GM10248 (cell line): Measurements from ENCODE around the gene PRSS12.

ENCODE experiments used
- CTCF ChIA-PET: fragments of 300-600 bp; sonication (Branson Sonifier 250); formaldehyde crosslinking; extraction: SDS; loops from one replicate; lab custom pipeline; 2021; ENCODE audit warnings: antibody characterized with exemption; lab: Yijun Ruan, JAX
- POLR2A ChIA-PET: fragments of 350-650 bp; sonication (Branson Sonifier 250); formaldehyde crosslinking; extraction: SDS; loops from one replicate; lab custom pipeline; 2020; ENCODE audit warnings: antibody characterized with exemption; lab: Yijun Ruan, JAX
- DNase-seq: peaks from one replicate; pipeline ENCODE4 v3.0.0; 2012; ENCODE audit errors: extremely low spot score
- TF ChIP-seq, protein P1 (sequence below): IDR thresholded peaks from 2 replicates; pipeline ENCODE4 v1.5.1; 2012; ENCODE audit warnings: mild to moderate bottlenecking, low read depth; ENCODE audit errors: extremely low read depth, missing control alignments, control extremely low read depth

The PRSS12 gene

DNA sequence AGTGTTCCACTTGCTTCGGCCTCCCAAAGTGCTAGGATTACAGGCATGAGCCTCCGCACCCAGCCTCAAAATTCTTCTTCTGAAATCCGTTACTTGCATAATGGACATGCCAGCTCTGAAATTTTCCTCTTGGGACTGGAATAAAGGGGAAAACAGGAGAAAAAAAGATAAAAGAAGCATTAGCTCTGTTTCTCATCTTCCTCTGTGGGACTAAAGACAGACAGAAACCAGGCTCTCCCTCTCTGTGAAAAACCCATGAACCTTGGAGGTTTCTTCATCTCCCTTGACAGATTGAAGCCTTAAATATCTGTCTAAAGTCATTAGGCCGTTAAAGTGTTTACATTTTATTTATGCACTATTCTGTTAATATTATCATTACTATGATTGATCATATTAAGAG lies 19.4 kb upstream of the PRSS12 start:
- CTCF ChIA-PET: interaction anchor here (1.3 kb wide), 1 partner anchor 11 kb away, joined by 4 read pairs; no protein-coding TSS in a partner anchor
- POLR2A ChIA-PET: no interaction called here
- TF ChIP-seq, protein P1, sequence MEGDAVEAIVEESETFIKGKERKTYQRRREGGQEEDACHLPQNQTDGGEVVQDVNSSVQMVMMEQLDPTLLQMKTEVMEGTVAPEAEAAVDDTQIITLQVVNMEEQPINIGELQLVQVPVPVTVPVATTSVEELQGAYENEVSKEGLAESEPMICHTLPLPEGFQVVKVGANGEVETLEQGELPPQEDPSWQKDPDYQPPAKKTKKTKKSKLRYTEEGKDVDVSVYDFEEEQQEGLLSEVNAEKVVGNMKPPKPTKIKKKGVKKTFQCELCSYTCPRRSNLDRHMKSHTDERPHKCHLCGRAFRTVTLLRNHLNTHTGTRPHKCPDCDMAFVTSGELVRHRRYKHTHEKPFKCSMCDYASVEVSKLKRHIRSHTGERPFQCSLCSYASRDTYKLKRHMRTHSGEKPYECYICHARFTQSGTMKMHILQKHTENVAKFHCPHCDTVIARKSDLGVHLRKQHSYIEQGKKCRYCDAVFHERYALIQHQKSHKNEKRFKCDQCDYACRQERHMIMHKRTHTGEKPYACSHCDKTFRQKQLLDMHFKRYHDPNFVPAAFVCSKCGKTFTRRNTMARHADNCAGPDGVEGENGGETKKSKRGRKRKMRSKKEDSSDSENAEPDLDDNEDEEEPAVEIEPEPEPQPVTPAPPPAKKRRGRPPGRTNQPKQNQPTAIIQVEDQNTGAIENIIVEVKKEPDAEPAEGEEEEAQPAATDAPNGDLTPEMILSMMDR: no peak
- DNase-seq: no peak

DNA sequence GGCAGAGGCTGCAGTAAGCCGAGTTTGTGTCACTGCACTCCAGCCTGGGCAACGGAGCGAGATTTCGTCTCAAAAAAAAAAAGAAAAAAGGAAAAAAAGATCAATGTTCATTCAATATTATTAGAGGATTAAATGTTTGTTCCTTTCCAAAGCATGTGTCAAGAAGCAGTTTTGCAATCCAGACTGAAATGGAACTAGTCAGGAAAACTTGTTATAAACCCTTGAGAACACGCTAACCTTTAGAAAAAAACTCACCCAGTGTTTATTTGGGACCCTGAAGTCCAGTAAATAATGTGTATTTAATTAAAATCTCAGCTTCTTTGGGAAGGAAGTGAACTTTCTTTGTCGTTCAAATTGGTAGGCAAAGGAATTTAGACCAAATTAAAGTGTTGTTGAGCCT lies 16.4 kb upstream of the PRSS12 start:
- POLR2A ChIA-PET: no interaction called here
- CTCF ChIA-PET: no interaction called here
- TF ChIP-seq, protein P1: no peak

GRCh38 chr4:118367872-118368271 lies 15.1 kb upstream of the PRSS12 start:
- DNase-seq: no peak
- ChIA-PET CTCF (interaction anchor here (0.9 to 2.0 kb wide), 3 partner anchors 9 to 33 kb away, joined by 3 to 5 read pairs (median 5); no protein-coding TSS in a partner anchor), POLR2A (no interaction called here)
- TF ChIP-seq, protein P1: no peak

More for the DNA sequence above, 16.4 kb upstream of the PRSS12 start:
- no peak for DNase-seq

DNA sequence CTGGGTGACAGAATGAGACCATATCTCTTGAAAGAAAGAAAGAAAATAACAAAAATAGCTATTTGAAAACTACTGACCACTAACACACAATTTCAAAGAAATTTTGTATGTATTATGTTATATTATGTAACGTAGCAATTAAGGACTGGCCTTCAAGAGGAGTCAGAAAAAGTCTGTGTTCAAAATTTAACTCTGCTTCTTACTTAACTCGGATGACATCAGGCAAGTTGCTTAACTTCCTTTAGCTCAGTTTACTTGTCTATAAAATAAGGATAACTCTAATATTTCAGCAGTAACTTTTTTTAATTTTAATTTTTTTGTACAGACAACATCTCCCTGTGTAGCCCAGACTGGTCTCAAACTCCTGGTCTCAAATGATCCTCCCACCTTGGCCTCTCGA lies 14.6 kb upstream of the PRSS12 start:
- POLR2A ChIA-PET: no interaction called here
- CTCF ChIA-PET: interaction anchor here (0.9 to 4.1 kb wide), 4 partner anchors 9 to 33 kb away, joined by 3 to 29 read pairs (median 5); partner anchors contain the start of gene PRSS12
- no peak for DNase-seq
- TF ChIP-seq, protein P1: no peak

DNA sequence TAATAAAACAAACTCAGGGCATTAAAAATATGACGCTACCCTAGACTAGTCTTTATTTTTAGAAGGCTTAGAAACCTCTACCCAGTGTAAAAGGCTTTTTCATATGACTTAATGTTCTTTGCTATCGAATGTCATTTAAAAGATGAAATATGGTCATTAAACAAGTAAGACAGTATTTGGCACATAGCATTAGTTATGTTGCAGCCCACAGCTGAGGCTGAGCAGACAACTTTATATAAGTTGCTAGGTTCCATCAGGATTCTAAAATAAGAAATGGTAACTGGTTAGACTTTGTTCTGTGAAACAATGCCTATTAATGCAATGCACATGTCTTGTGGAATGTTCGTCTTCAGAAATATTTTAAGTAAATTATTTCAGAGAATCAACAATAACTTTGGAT lies 10.4 kb upstream of the PRSS12 start:
- ChIA-PET POLR2A (no interaction called here), CTCF (interaction anchor here (1.4 to 3.0 kb wide), 4 partner anchors 10 to 36 kb away, joined by 4 to 16 read pairs (median 6); partner anchors contain the start of gene PRSS12)
- no peak for DNase-seq
- TF ChIP-seq, protein P1: no peak

GRCh38 chr4:118361192-118361591 lies 8.4 kb upstream of the PRSS12 start:
- POLR2A ChIA-PET: no interaction called here
- DNase-seq: no peak
- TF ChIP-seq, protein P1: no peak
- CTCF ChIA-PET: interaction anchor here (1.0 to 3.0 kb wide), 4 partner anchors 8 to 17 kb away, joined by 3 to 16 read pairs (median 6); partner anchors contain the start of gene PRSS12
